Neural progenitor cell (in vitro differentiated cells): ENCODE data around the gene PLA2G4D. TPM values are rescaled to one million over a fixed set of nuclear protein-coding genes. Genes with fewer than 3 reads are reported as not detected.

Experiments used
- DNase-seq: peaks from one replicate; pipeline ENCODE4 v3.0.0-alpha.2; 2016; ENCODE audit warnings: low spot score
- H2AFZ ChIP-seq: fragments of 200-600 bp; sonication (generic); replicated peaks from 2 replicates; pipeline ENCODE4 v1.6.1; 2016; ENCODE audit warnings: antibody characterized with exemption
- H3F3A ChIP-seq: fragments of 200-600 bp; sonication (generic); 2 replicates; pipeline ENCODE4 v1.6.1; 2016; ENCODE audit warnings: antibody characterized with exemption, low read depth
- H3K27ac ChIP-seq: fragments of 200-600 bp; sonication (generic); 2 replicates; pipeline ENCODE4 v1.5.1; 2016; ENCODE audit warnings: mild to moderate bottlenecking
- H3K27me3 ChIP-seq: fragments of 200-600 bp; sonication (generic); 2 replicates; pipeline ENCODE4 v1.6.1; 2016; ENCODE audit warnings: mild to moderate bottlenecking, moderate library complexity
- H3K36me3 ChIP-seq: fragments of 200-600 bp; sonication (generic); 2 replicates; pipeline ENCODE4 v1.5.1; 2016
- H3K4me1 ChIP-seq: fragments of 200-600 bp; sonication (generic); 2 replicates; pipeline ENCODE4 v1.6.1; 2016; ENCODE audit warnings: mixed run types
- H3K4me2 ChIP-seq: fragments of 200-600 bp; sonication (generic); 2 replicates; pipeline ENCODE4 v1.6.1; 2016
- H3K4me3 ChIP-seq: fragments of 200-600 bp; sonication (generic); 2 replicates; pipeline ENCODE4 v1.5.1; 2016
- H3K79me2 ChIP-seq: fragments of 200-600 bp; sonication (generic); 2 replicates; pipeline ENCODE4 v1.6.1; 2016; ENCODE audit warnings: low read depth
- H3K9ac ChIP-seq: fragments of 200-600 bp; sonication (generic); 2 replicates; pipeline ENCODE4 v1.6.1; 2016
- H3K9me3 ChIP-seq: fragments of 200-600 bp; sonication (generic); 2 replicates; pipeline ENCODE4 v1.5.1; 2016; ENCODE audit warnings: low read depth
- H4K20me1 ChIP-seq: fragments of 200-600 bp; sonication (generic); 2 replicates; pipeline ENCODE4 v1.6.1; 2016; ENCODE audit warnings: low read depth
- H3K27ac Mint-ChIP-seq: 3 replicates; pipeline ENCODE4 v1.8.0; 2021; ENCODE audit warnings: mixed read lengths
- H3K27me3 Mint-ChIP-seq: 2 replicates; pipeline ENCODE4 v1.8.0; 2022; ENCODE audit warnings: low read depth, mild to moderate bottlenecking, inconsistent platforms, moderate library complexity, mixed read lengths; ENCODE audit not compliant: insufficient read depth
- H3K36me3 Mint-ChIP-seq: 3 replicates; pipeline ENCODE4 v1.8.0; 2021; ENCODE audit warnings: mixed read lengths
- H3K4me1 Mint-ChIP-seq: 3 replicates; pipeline ENCODE4 v1.8.0; 2021; ENCODE audit warnings: mixed read lengths
- H3K4me3 Mint-ChIP-seq: 3 replicates; pipeline ENCODE4 v1.8.0; 2021; ENCODE audit warnings: mild to moderate bottlenecking, moderate library complexity, mixed read lengths
- H3K9me3 Mint-ChIP-seq: 3 replicates; pipeline ENCODE4 v1.8.0; 2020; ENCODE audit warnings: mixed read lengths
- EZH2 ChIP-seq: fragments of 200-600 bp; sonication (generic); IDR thresholded peaks from 2 replicates; pipeline ENCODE4 v1.6.1; 2017; ENCODE audit warnings: antibody characterized with exemption, mild to moderate bottlenecking, moderate library complexity
- EZH2phosphoT487 ChIP-seq: fragments of 200-600 bp; sonication (generic); IDR thresholded peaks from 2 replicates; pipeline ENCODE4 v1.6.1; 2017; ENCODE audit warnings: antibody characterized with exemption
- total RNA-seq: library from RNA; depleted of rRNA; stranded (reverse); fragments of >200 nt; gene quantifications from 2 replicates; pipeline ENCODE4 v1.2.3, GENCODE V29; 2015; ENCODE audit warnings: low replicate concordance
- TF ChIP-seq, protein P1 (sequence below): fragments of 200-600 bp; sonication (generic); IDR thresholded peaks from 2 replicates; pipeline ENCODE4 v1.5.1; 2017; ENCODE audit warnings: antibody characterized with exemption, mild to moderate bottlenecking

PLA2G4D gene
- total RNA-seq, 1 donor from 2014 or later, result not detected

DNA sequence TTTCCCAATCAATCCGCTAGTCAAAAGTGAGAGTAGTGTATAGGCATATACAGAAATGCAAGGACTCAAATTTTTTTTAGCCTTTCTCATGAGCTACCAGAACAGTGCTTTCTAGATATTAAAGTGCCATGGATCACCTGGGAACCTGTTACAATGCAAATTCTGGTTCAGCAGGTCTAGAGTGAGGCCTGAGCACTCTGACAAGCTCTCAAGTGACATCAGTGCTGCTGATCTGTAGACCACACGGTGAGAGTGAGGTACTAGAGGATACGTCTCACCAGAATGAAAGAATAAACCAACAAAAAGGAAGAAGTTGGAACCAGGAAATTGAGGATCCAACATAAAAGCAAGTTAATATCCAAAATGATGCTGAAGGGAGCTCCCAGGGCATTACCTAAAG is 16.0 kb upstream of the PLA2G4D start:
- Histone ChIP-seq H4K20me1 (no peaks in the 10 kb centered on the region), H3K27me3 (no peaks in the 10 kb centered on the region), H3K36me3 (no peaks in the 10 kb centered on the region), H3K79me2 (no peaks in the 10 kb centered on the region), H3K4me2 (no peak overlapping the region), H2AFZ (no peak overlapping the region), H3F3A (no peaks in the 10 kb centered on the region), H3K4me3 (no peak overlapping the region), H3K9ac (no peak overlapping the region), H3K4me1 (no peaks in the 10 kb centered on the region), H3K9me3 (no peaks in the 10 kb centered on the region), H3K27ac (no peak overlapping the region)
- H3K4me1 Mint-ChIP-seq, result peaks cover 4% of the 10 kb centered on the region
- H3K36me3 Mint-ChIP-seq, result no peaks in the 10 kb centered on the region
- DNase-seq, result no peak
- H3K27ac Mint-ChIP-seq, result no peak overlapping the region
- peaks cover 3% of the 10 kb centered on the region for H3K27me3 Mint-ChIP-seq
- H3K9me3 Mint-ChIP-seq, result peaks cover 4% of the 10 kb centered on the region
- TF ChIP-seq, protein P1, sequence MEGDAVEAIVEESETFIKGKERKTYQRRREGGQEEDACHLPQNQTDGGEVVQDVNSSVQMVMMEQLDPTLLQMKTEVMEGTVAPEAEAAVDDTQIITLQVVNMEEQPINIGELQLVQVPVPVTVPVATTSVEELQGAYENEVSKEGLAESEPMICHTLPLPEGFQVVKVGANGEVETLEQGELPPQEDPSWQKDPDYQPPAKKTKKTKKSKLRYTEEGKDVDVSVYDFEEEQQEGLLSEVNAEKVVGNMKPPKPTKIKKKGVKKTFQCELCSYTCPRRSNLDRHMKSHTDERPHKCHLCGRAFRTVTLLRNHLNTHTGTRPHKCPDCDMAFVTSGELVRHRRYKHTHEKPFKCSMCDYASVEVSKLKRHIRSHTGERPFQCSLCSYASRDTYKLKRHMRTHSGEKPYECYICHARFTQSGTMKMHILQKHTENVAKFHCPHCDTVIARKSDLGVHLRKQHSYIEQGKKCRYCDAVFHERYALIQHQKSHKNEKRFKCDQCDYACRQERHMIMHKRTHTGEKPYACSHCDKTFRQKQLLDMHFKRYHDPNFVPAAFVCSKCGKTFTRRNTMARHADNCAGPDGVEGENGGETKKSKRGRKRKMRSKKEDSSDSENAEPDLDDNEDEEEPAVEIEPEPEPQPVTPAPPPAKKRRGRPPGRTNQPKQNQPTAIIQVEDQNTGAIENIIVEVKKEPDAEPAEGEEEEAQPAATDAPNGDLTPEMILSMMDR, result no peak
- no peak for TF ChIP-seq EZH2
- no peak overlapping the region for H3K4me3 Mint-ChIP-seq

- no peaks in the 10 kb centered on the region for H3K27me3 ChIP-seq
- no peak overlapping the region for H2AFZ ChIP-seq
- Mint-ChIP-seq H3K4me3 (no peak overlapping the region), H3K36me3 (no peaks in the 10 kb centered on the region), H3K27me3 (peaks cover 3% of the 10 kb centered on the region), H3K4me1 (peaks cover 4% of the 10 kb centered on the region), H3K27ac (no peak overlapping the region), H3K9me3 (peaks cover 4% of the 10 kb centered on the region)
- H3K79me2 ChIP-seq, result no peaks in the 10 kb centered on the region
- no peaks in the 10 kb centered on the region for H3K4me1 ChIP-seq
- H3K36me3 ChIP-seq, result no peaks in the 10 kb centered on the region
- H3K4me3 ChIP-seq, result no peak overlapping the region
- no peak overlapping the region for H3K4me2 ChIP-seq
- H3K9me3 ChIP-seq, result no peaks in the 10 kb centered on the region
- H3K27ac ChIP-seq, result no peak overlapping the region
- H3K9ac ChIP-seq, result no peak overlapping the region
- DNase-seq, result no peak
- TF ChIP-seq EZH2 (no peak), EZH2phosphoT487 (no peak)
- TF ChIP-seq, protein P1, result no peak
- H4K20me1 ChIP-seq, result no peaks in the 10 kb centered on the region
- no peaks in the 10 kb centered on the region for H3F3A ChIP-seq
Measured at GRCh38 chr15:42108806-42109205, 14.4 kb upstream of the PLA2G4D start.

DNA sequence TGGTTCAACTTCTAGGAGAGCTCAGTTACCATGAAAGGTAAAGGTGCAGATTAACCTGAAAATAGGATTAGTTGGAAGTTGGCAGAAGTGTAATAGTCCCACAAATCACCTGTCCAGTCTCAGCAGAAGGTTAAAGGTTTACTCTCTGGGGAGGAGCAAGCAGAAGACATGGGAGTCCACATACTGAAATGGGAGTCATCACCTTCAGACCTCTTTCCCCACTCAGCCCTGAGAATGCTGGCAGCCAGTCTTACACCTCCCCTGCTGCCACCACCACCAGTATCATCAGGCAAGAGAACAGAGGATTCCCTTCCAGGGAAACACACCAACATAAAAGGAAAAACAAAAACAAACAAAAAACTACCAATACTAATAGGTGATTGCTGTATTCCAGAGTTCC is 13.8 kb upstream of the PLA2G4D start:
- H3K27me3 Mint-ChIP-seq, result peaks cover 3% of the 10 kb centered on the region
- no peak overlapping the region for H3K4me3 ChIP-seq
- H2AFZ ChIP-seq, result no peak overlapping the region
- H3K4me3 Mint-ChIP-seq, result no peak overlapping the region
- H3K9me3 ChIP-seq, result no peaks in the 10 kb centered on the region
- no peaks in the 10 kb centered on the region for H3F3A ChIP-seq
- DNase-seq, result no peak
- peaks cover 4% of the 10 kb centered on the region for H3K4me1 Mint-ChIP-seq
- no peaks in the 10 kb centered on the region for H3K79me2 ChIP-seq
- no peak overlapping the region for H3K27ac Mint-ChIP-seq
- H3K36me3 ChIP-seq, result no peaks in the 10 kb centered on the region
- H3K9me3 Mint-ChIP-seq, result peaks cover 4% of the 10 kb centered on the region
- no peak overlapping the region for H3K4me2 ChIP-seq
- no peaks in the 10 kb centered on the region for H3K4me1 ChIP-seq
- no peak overlapping the region for H3K27ac ChIP-seq
- TF ChIP-seq, protein P1, result no peak
- TF ChIP-seq EZH2phosphoT487, result no peak
- no peak for TF ChIP-seq EZH2
- no peaks in the 10 kb centered on the region for H3K27me3 ChIP-seq
- H4K20me1 ChIP-seq, result no peaks in the 10 kb centered on the region
- no peak overlapping the region for H3K9ac ChIP-seq
- no peaks in the 10 kb centered on the region for H3K36me3 Mint-ChIP-seq

DNA sequence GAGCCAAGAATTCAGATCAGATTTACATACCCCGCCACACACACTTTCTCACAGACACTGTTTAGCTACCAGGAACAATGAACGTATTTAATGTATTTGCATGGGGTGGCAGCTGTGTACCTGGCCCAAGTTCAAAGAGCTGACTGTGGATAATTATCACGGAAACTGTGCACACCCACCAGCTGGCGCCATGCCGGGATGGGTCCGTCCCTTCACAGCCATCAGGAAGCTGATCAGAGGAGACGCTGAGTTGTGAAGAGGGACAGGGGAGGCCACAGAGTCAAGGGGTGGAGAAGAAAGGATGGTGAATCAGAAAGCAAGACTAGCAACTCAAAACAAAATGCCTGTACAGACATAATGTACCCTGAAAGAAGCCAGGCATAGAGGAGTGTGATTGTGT is 13.1 kb upstream of the PLA2G4D start:
- Histone ChIP-seq H3K4me1 (no peaks in the 10 kb centered on the region), H3K4me2 (no peak overlapping the region), H3F3A (no peaks in the 10 kb centered on the region), H3K27me3 (no peaks in the 10 kb centered on the region), H3K9ac (no peak overlapping the region), H3K9me3 (no peaks in the 10 kb centered on the region), H4K20me1 (no peaks in the 10 kb centered on the region), H3K27ac (no peak overlapping the region), H3K79me2 (no peaks in the 10 kb centered on the region), H3K36me3 (no peaks in the 10 kb centered on the region), H2AFZ (no peak overlapping the region), H3K4me3 (no peak overlapping the region)
- DNase-seq, result no peak
- no peaks in the 10 kb centered on the region for H3K36me3 Mint-ChIP-seq
- no peak overlapping the region for H3K4me3 Mint-ChIP-seq
- TF ChIP-seq, protein P1, result no peak
- TF ChIP-seq EZH2phosphoT487 (no peak), EZH2 (no peak)
- H3K27ac Mint-ChIP-seq, result no peak overlapping the region
- peaks cover 4% of the 10 kb centered on the region for H3K4me1 Mint-ChIP-seq
- peaks cover 4% of the 10 kb centered on the region for H3K9me3 Mint-ChIP-seq
- H3K27me3 Mint-ChIP-seq, result peaks cover 2% of the 10 kb centered on the region
